Middle frontal gyrus (tissue), 1 donor: Measurements from ENCODE around the gene SCGB2A2.

Experiments
- DNase-seq: peaks from one replicate; pipeline ENCODE4 v3.0.0-alpha.2; 2015; ENCODE audit warnings: low spot score; ENCODE audit errors: extremely low spot score

The SCGB2A2 gene

GRCh38 chr11:62269654-62270278, at the start of gene SCGB2A2:
SCGB2A2 (plus strand) TSS chr11:62270158; CDS start chr11:62270217, 59 bp downstream.
- no peak for DNase-seq

- no peak for DNase-seq
Measured at GRCh38 chr11:62221498-62221897, 48.5 kb upstream of the SCGB2A2 start.

- no peak for DNase-seq
Measured at GRCh38 chr11:62223095-62223494, 46.9 kb upstream of the SCGB2A2 start.

DNA sequence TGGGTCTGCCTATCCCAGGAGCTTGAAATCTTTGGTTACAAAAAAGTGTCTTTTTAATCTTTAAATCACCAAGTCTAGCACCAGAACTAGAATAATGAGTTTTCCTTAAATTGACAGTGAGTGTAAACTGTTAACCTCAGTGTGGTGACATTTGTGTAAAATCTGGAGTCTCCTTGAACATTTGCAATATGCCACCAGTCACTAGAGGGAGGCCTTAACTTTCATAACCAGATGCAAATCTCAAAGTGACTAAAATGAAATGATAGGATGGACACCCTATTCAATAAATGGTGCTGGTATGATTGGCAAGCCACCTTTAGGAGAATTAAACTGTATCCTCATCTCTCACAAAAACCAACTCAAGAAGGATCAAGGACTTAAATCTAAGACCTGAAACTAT, 36.2 kb upstream of the SCGB2A2 start:
- no peak for DNase-seq

GRCh38 chr11:62236187-62236586, 33.8 kb upstream of the SCGB2A2 start:
- DNase-seq: no peak

DNA sequence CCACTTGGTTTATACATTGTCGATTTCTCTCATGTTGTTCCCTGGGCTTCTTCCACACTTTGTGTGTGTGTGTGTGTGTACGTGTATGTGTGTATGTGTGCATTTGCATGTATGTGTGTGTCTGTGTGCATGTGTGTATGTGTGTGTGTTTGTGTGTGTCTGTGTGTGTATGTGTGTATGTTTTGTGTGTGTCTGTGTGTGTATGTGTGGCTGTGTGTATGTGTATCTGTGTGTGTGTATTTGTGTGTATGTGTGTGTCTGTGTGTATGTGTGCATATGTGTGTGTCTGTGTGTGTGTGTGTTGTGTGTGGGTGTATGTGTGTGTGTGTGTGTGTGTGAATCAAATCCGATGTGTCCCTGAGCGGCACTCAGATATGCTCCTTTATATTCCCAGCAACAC, 32.5 kb upstream of the SCGB2A2 start:
- DNase-seq: no peak

GRCh38 chr11:62238151-62238550, 31.8 kb upstream of the SCGB2A2 start:
- DNase-seq: no peak

GRCh38 chr11:62241095-62241494, 28.9 kb upstream of the SCGB2A2 start:
- DNase-seq: no peak

DNA sequence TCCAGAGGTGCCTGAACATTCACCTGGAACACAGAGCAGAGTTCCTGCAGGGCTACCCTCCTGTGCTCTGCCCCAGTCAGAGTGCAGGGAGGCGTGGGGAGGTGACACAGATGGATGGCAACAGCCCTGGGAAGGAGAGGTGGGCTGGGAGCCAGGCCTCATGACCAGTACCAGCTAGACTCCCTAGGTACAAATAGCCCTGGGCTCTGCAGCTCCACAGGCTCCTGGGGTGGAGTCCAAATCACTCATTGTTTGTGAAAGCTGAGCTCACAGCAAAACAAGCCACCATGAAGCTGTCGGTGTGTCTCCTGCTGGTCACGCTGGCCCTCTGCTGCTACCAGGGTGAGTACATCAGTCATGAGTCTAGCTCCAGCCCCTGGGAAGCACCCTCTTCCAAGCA, 27.9 kb upstream of the SCGB2A2 start, which contains the start of gene SCGB1D2:
TSS of gene SCGB1D2 (plus strand) at position 219 of the 400 bp plus-strand sequence. CDS start at position 288, 69 bp downstream.
- DNase-seq: no peak

DNA sequence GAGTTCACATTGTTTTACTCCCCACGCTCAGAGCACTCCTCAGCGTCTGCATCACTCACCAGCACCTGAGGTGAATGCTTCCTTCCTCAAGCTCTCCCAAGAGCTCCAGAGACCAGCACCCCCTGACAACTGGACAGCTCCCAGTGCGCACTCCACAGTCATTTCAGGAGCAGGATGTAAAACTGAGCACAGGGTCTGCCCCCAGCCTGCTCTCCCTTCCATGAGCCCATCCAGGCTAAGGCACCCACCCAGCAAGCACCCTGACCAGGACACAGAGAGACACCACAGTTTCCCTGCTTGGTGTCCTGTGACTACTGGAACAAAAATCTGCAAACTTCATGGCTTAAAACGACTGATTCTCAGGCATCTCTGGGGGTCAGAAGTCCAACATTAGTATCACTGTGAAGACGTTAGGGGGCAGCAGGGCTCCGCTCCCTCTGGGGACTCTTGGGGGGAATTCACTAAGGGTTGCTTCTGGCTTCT, 24.6 kb upstream of the SCGB2A2 start:
- DNase-seq: no peak

- DNase-seq: no peak
Measured at GRCh38 chr11:62251698-62252097, 18.3 kb upstream of the SCGB2A2 start.

DNA sequence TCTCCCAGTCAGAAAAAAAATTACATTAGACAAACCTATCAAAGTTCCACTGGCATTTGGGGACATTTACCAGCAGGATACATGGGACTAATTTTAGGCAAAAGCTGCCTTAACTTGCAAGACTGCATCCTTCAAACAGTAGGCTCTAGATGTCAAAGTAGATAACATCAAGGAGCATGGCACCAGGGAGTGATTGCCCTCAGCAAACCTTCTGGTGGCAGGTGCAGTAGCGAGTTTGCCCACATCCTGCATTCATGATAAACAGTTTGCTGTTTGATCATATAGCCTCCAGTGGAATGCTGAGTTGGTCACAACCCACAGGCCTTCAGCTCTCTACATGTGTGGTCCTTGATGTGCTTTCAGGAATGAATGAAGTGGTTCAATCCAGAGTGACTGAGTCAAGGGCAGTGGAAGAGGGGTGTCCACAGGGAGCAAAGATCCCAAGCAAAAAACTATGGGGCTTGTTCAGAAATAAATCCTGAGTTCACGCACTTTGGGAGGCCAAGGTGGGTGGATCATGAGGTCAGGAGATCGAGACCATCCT, 15.9 kb upstream of the SCGB2A2 start:
- DNase-seq: no peak

- no peak for DNase-seq
Measured at GRCh38 chr11:62256281-62256680, 13.7 kb upstream of the SCGB2A2 start.

GRCh38 chr11:62260261-62260953, 9.6 kb upstream of the SCGB2A2 start:
- no peak for DNase-seq

GRCh38 chr11:62264004-62264403, 6.0 kb upstream of the SCGB2A2 start:
- no peak for DNase-seq

- no peak for DNase-seq
Measured at GRCh38 chr11:62266558-62266957, 3.4 kb upstream of the SCGB2A2 start.

GRCh38 chr11:62267050-62267449, 2.9 kb upstream of the SCGB2A2 start:
- DNase-seq: no peak

DNA sequence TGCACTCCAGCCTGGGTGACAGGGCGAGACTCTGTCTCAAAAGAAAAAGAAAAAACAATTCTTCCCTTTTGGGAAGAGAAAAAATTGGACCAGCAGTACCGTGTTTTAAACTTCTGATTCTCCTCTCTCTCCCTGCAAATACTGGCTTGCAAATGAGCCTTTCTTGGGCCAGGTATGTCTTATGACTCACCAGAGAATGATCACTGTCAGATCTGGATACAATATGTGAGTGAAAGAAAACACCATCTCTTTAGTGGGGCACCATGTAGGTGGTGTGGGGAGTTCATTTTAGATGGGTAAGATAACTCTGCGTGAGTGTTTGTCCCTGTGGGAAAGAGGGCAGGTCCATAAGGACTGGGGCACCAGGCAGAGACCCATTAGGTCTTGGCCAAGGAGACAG, 2.4 kb upstream of the SCGB2A2 start:
- DNase-seq: no peak

DNA sequence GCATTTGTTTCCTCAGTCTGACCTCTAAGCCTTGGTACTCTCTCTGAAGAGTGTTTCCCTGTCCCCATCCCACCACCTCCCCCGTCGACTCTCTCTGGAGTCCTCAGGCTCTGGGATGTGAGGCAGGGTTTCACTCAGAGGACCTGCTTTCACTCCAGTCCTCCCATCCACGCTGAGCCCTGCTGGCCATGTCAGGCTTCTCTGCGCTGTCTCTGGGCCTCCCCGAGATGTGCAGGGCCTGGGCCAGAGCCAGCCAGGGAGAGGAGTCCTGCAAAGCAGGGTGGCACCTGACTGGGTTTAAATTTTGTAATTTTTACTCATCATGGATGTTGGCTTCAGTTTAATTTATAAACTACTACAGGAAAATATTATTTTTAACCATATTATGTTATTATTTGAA, 3.3 kb downstream of the SCGB2A2 start:
- no peak for DNase-seq

DNA sequence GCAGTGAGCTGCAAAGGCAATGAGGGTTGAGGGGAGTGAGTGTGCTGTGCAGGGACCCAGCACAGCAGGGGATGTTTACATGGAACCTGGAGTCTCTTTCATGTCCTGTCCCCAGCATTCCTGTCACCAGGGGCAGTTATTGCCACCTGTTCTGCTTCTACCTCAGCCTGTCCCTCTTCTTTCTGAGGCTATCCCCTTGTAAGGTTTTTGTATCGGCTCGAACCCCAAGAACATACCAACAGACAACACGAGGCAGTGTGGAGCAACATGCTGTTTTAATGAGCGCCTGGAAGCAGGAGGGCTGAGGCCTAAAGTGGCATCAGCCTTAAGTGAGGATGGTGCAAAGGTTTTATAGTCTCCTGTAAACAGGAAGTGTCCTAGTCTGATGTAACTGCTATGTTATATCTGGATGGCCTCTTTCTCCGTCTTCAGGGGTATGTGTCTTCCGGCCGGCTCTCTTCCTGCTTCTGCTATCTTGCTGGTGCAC, 3.9 kb downstream of the SCGB2A2 start:
- DNase-seq: no peak

DNA sequence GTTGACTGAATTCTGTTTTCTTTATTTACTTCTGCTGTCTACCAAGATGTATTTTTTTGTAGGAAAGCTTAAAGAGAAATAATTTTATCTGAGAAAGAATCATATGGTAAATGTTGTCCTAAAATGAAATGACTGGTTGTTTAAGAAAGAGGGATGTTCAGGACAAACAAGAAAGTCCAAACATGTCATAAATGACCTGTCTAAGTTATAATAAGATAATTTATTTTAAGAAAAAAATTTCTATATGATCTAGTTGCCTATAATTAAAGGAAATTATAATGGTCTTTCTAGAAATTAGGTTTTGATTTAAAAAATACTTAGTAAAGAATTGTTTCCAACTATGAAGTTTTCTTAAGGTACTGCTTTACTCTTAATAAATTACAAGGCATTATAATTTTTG, 10.5 kb downstream of the SCGB2A2 start:
- DNase-seq: no peak

- no peak for DNase-seq
Measured at GRCh38 chr11:62295504-62295903, 25.5 kb downstream of the SCGB2A2 start.
